Smooth muscle cell (in vitro differentiated cells): Measurements from ENCODE around the gene RNASEH2B. TPM values are rescaled to one million over a fixed set of nuclear protein-coding genes. Genes with fewer than 3 reads are reported as not detected.
A peak's percentile ranks its signal among the peaks of the same experiment; 100 is the strongest.

Experiments used
- DNase-seq: peaks from one replicate; lab custom pipeline; 2025; ENCODE audit not compliant: unreplicated experiment; lab: John Stamatoyannopoulos, UW
- H2AFZ ChIP-seq: fragments of 200-600 bp; sonication (generic); 2 replicates; pipeline ENCODE4 v1.6.0; 2016; ENCODE audit warnings: antibody characterized with exemption, low read depth, mild to moderate bottlenecking
- H3F3A ChIP-seq: fragments of 200-600 bp; sonication (generic); 2 replicates; pipeline ENCODE4 v1.6.0; 2017; ENCODE audit warnings: antibody characterized with exemption, low read depth
- H3K27ac ChIP-seq: fragments of 200-600 bp; sonication (generic); 2 replicates; pipeline ENCODE4 v1.5.1; 2016; ENCODE audit warnings: low read depth, mild to moderate bottlenecking
- H3K27me3 ChIP-seq: fragments of 200-600 bp; sonication (generic); 2 replicates; pipeline ENCODE4 v1.6.1; 2016; ENCODE audit warnings: low read depth, mild to moderate bottlenecking
- H3K36me3 ChIP-seq: fragments of 200-600 bp; sonication (generic); 2 replicates; pipeline ENCODE4 v1.5.1; 2016; ENCODE audit warnings: low read depth
- H3K4me1 ChIP-seq: fragments of 200-600 bp; sonication (generic); 2 replicates; pipeline ENCODE4 v1.5.1; 2016; ENCODE audit warnings: low read depth
- H3K4me2 ChIP-seq: fragments of 200-600 bp; sonication (generic); 2 replicates; pipeline ENCODE4 v1.6.0; 2016; ENCODE audit warnings: mild to moderate bottlenecking
- H3K4me3 ChIP-seq: fragments of 200-600 bp; sonication (generic); 2 replicates; pipeline ENCODE4 v1.5.1; 2016; ENCODE audit warnings: mild to moderate bottlenecking
- H3K79me2 ChIP-seq: fragments of 200-600 bp; sonication (generic); 2 replicates; pipeline ENCODE4 v1.6.0; 2016; ENCODE audit warnings: low read depth, mild to moderate bottlenecking
- H3K9ac ChIP-seq: fragments of 200-600 bp; sonication (generic); 2 replicates; pipeline ENCODE4 v1.6.0; 2016; ENCODE audit warnings: low read depth
- H3K9me3 ChIP-seq: fragments of 200-600 bp; sonication (generic); replicated peaks from 2 replicates; pipeline ENCODE4 v1.5.1; 2016; ENCODE audit warnings: low read depth
- H4K20me1 ChIP-seq: fragments of 200-600 bp; sonication (generic); 2 replicates; pipeline ENCODE4 v1.6.0; 2016; ENCODE audit warnings: low read depth
- CTCF ChIP-seq: fragments of 200-600 bp; sonication (generic); IDR thresholded peaks from 2 replicates; pipeline ENCODE4 v1.5.1; 2017; ENCODE audit warnings: borderline replicate concordance, mild to moderate bottlenecking, antibody characterized with exemption; ENCODE audit not compliant: insufficient read depth, poor library complexity, severe bottlenecking
- WGBS: methylation state at CpG from one replicate; pipeline ENCODE4 v1.1.7; 2016; ENCODE audit warnings: low lambda C conversion rate; 5-methylcytosine and 5-hydroxymethylcytosine counted together
- polyA plus RNA-seq: library from polyadenylated mRNA; unstranded; fragments of >200 nt; fragmentation: Nextera tagmentation; extraction: Ambion mirVana; gene quantifications from 2 replicates; pipeline ENCODE4 v1.2.1, GENCODE V29; 2016
- total RNA-seq: library from RNA; depleted of rRNA; stranded (reverse); fragments of >200 nt; gene quantifications from 2 replicates; pipeline ENCODE4 v1.2.3, GENCODE V29; 2014

The RNASEH2B gene
- total and polyA plus RNA-seq, 2 experiments from 2014 or later: 16.1 to 18.9 TPM

DNA sequence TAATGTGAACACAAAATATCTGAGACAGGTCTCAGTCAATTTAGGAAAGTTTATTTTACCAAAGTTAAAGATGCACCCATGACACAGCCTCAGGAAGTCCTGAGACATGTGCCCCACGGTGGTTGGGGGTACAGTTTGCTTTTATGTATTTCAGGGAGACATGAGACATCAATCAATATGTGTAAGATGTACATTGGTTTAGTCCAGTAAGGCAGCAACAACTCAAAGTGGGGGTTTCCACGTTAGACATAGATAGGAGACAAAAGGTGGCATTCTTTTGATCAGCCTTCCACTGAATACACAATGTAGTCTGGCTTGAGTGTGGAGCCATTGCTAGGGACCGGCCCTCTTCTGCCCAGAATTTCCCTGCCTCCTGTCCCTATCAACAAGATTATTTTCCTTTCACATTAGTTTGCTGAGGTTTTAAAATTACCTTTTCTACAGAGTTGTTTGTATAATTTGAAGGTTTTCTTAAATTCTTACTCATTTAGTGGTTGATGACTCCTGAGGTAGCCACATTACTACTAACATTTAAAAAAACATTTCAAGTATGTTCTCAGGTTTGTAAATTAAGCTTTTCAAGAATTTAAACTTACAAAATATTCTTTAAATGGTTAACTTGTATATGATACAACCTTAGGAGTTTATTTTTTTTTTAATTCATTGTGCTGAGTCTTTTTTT, 33.2 kb downstream of the RNASEH2B start:
- Histone ChIP-seq H3K27ac (no peak overlapping the region), H4K20me1 (no peaks in the 10 kb centered on the region), H3K36me3 (peaks cover 3% of the 10 kb centered on the region), H3K9me3 (no peaks in the 10 kb centered on the region), H3K9ac (no peak overlapping the region), H3F3A (no peaks in the 10 kb centered on the region), H2AFZ (no peak overlapping the region), H3K27me3 (no peaks in the 10 kb centered on the region), H3K4me3 (no peak overlapping the region), H3K4me2 (no peak overlapping the region), H3K79me2 (no peaks in the 10 kb centered on the region), H3K4me1 (no peaks in the 10 kb centered on the region)
- no peak for TF ChIP-seq CTCF
- DNase-seq: no peak
- WGBS: 79% methylated on average over 3 of the region's 3 CpGs

DNA sequence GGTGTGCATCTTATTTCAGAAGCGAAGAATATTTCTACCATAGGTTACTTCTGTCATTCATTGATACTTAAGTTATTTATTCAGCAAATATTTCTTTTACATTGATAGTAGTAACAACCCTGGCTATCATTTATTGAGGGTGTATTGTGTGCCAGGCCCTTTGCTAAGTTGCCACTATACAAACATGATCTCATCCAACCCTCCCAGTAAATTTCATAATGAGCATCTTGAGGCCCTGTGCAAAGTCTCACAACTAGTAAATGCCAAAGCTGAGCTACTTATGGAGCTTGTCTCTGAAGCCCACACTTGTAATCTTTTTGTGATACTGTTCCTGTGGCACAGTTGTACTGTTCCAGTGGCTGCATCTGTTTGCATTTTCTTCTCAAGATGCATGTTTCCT, 36.1 kb downstream of the RNASEH2B start:
- no peak overlapping the region for H3K4me3 ChIP-seq

DNA sequence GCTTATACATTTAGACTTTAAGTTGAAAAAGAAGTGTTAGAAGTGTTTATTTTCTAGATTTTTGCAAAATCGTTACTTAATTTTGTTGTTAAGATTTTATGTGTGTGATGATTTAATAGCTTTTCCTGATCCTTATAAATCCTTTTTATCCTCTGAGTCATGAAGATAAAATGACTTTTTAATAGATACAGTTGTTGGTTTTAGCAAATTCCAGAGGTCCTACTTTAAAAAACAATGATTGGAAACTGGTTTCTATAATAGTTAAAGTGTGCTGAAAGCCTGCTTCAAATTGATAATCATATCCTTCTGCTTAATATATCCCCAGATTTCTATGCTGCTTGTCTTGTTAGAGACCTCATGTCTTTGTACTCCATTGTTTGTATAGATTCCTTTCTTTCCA, 39.0 kb downstream of the RNASEH2B start:
- Histone ChIP-seq H3K79me2 (no peaks in the 10 kb centered on the region), H3K4me1 (peaks cover 5% of the 10 kb centered on the region), H3K9ac (no peak overlapping the region), H4K20me1 (peaks cover 9% of the 10 kb centered on the region), H3K9me3 (no peaks in the 10 kb centered on the region), H3K4me2 (peak overlapping the region; percentile 53), H2AFZ (no peak overlapping the region), H3F3A (no peaks in the 10 kb centered on the region), H3K4me3 (no peak overlapping the region), H3K36me3 (no peaks in the 10 kb centered on the region), H3K27ac (no peak overlapping the region), H3K27me3 (peaks cover 3% of the 10 kb centered on the region)
- 12% methylated on average over 1 of the region's 1 CpG for WGBS
- no peak for TF ChIP-seq CTCF
- DNase-seq: no peak

More for the DNA sequence above, 36.1 kb downstream of the RNASEH2B start:
- Histone ChIP-seq H3K4me1 (peaks cover 5% of the 10 kb centered on the region), H3K4me2 (no peak overlapping the region), H2AFZ (no peak overlapping the region), H3K9ac (no peak overlapping the region), H3K27me3 (peaks cover 3% of the 10 kb centered on the region), H4K20me1 (no peaks in the 10 kb centered on the region), H3K9me3 (no peaks in the 10 kb centered on the region), H3K36me3 (no peaks in the 10 kb centered on the region), H3K27ac (no peak overlapping the region), H3K79me2 (no peaks in the 10 kb centered on the region), H3F3A (no peaks in the 10 kb centered on the region)
- WGBS: 100% methylated on average over 1 of the region's 1 CpG
- DNase-seq: no peak
- TF ChIP-seq CTCF: no peak

DNA sequence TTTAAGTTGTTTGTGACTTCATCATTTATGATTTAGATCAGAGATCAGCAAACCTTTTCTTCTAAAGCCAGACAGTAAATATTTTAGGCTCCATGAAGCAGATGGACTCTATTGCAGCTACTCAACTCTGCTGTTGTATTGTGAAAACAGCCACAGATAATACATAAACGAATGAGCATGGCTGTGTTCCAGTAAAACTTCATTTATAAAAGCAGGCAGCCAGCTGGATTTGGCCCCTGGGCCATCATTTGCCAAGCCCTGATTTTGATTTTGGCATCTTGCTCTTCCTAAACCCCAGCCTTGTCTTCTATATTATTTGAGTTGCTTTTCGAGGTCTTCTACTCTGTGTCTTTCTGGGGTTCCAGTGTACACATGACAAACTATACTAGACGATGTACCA, 41.3 kb downstream of the RNASEH2B start:
- Histone ChIP-seq H3K4me1 (peaks cover 5% of the 10 kb centered on the region), H3K27ac (no peak overlapping the region), H3K9ac (no peak overlapping the region), H3K79me2 (no peaks in the 10 kb centered on the region), H3K4me3 (no peak overlapping the region), H4K20me1 (peaks cover 9% of the 10 kb centered on the region), H3K9me3 (no peaks in the 10 kb centered on the region), H3K4me2 (no peak overlapping the region), H3K36me3 (no peaks in the 10 kb centered on the region), H3F3A (no peaks in the 10 kb centered on the region), H2AFZ (no peak overlapping the region), H3K27me3 (peaks cover 3% of the 10 kb centered on the region)
- DNase-seq: no peak
- 84% methylated on average over 3 of the region's 3 CpGs for WGBS
- TF ChIP-seq CTCF: no peak
